Heart right ventricle (tissue), 16 donors: Measurements from ENCODE around the gene TMC5. TPM values are rescaled to one million over a fixed set of nuclear protein-coding genes. Genes with fewer than 3 reads are reported as not detected.

Source experiments
- ATAC-seq, 8 donors: fragments of 200-7000 bp; cut with Tn5 transposase; one replicate each; pipeline ENCODE4 v1.9.1; 2020; ENCODE audit warnings: mild to moderate bottlenecking in 8 of 8, moderate library complexity in 8 of 8, moderate number of reproducible peaks in 1 of 8
- DNase-seq, 2 donors: peaks; one replicate each; pipeline ENCODE4 v3.0.0-alpha.2; 2020
- H3K27ac ChIP-seq, 10 donors: fragments of 200-600 bp; sonication (generic) in 2 of 10; one replicate each; pipeline versions ENCODE4 v1.5.0 to v1.8.0; 2020 to 2022; ENCODE audit warnings: mild to moderate bottlenecking in 3 of 10
- H3K27me3 ChIP-seq, 7 donors: fragments of 200-600 bp; one replicate each; pipeline ENCODE4 v1.8.0; 2021 to 2022; ENCODE audit warnings: mild to moderate bottlenecking in 2 of 7
- H3K36me3 ChIP-seq, 9 donors: fragments of 200-600 bp; sonication (generic) in 1 of 9; one replicate each; pipeline versions ENCODE4 v1.5.0 to v1.8.0; 2020 to 2022; ENCODE audit warnings: mild to moderate bottlenecking in 2 of 9
- H3K4me1 ChIP-seq, 9 donors: fragments of 200-600 bp; sonication (generic) in 1 of 9; one replicate each; pipeline versions ENCODE4 v1.5.0 to v1.8.0; 2020 to 2022; ENCODE audit warnings: mild to moderate bottlenecking in 4 of 9
- H3K4me3 ChIP-seq, 10 donors: fragments of 200-600 bp; sonication (generic) in 2 of 10; one replicate each; pipeline versions ENCODE4 v1.5.0 to v1.8.0; 2020 to 2022; ENCODE audit warnings: mild to moderate bottlenecking in 7 of 10, moderate library complexity in 2 of 10
- H3K9me3 ChIP-seq, 11 donors: fragments of 200-600 bp in 10 of 11; sonication (generic) in 2 of 11; one replicate each; pipeline versions ENCODE4 v1.5.0 to v1.8.0; 2013 to 2022; ENCODE audit warnings: mild to moderate bottlenecking in 2 of 11, control low read depth in 1 of 11, moderate library complexity in 1 of 11
- CTCF ChIP-seq, 9 donors: fragments of 200-600 bp; sonication (generic) in 2 of 9; IDR thresholded peaks; one replicate each; pipeline versions ENCODE4 v1.5.0 to v1.8.0; 2021 to 2022; ENCODE audit warnings: antibody characterized with exemption in 9 of 9, mild to moderate bottlenecking in 5 of 9, moderate library complexity in 1 of 9
- WGBS, 2 donors: extraction: QIAGEN DNeasy Blood & Tissue Kit; methylation state at CpG; one replicate each; pipeline ENCODE4 v1.1.7; 2013; ENCODE audit warnings: inconsistent platforms in 1 of 2; 5-methylcytosine and 5-hydroxymethylcytosine counted together
- intact Hi-C, 10 donors: fragments of 100-400 bp; cut with DNase I; formaldehyde crosslinking; loops; one replicate each; pipeline versions ENCODE4 v1.11.1 to v1.14.2; 2022
- polyA plus RNA-seq, 2 donors: library from polyadenylated mRNA; stranded (reverse); fragments of 200-250 nt; gene quantifications; one replicate each; pipeline ENCODE4 v1.2.3, GENCODE V29; 2013
- total RNA-seq, 10 donors: library from RNA; stranded (reverse); fragmentation: NEBNext Ultra II Directional in 3 of 10; extraction: Animal tissue kit (Norgen Biotek cat#: 25700) in 3 of 10; gene quantifications; one replicate each; pipeline versions ENCODE4 v1.2.1 to v1.2.4, GENCODE V29; 2021 to 2023
- donor health status: Arrhythmogenic right ventricular cardiomyopathy.
- donor health status: ischemic (EF 13 %, LVEDD 7.1; RV severe dilation, severe dysfunction).
- donor health status: healthy with polysubstance abuse.
- donor health status: DM: no; HTN: yes; CAD: no.
- donor health status: DM: no; HTN: no; CAD: no.
- donor health status: ischemic (EF 25% LVEDD 6.9; RV normal size, moderate dysfunction).
- donor health status: ischemic (EF 25% LVEDD 5.7; RV mildly dilated, moderate dysfunction).
- donor health status: healthy.
- donor health status: DM: yes; HTN: yes; CAD: no.
- donor health status: Ischemic cardiomyopathy.
- donor health status: ischemic (EF 35%, LVEDD 5.7; RV mildly dilated, moderate dysfunction).
- donor health status: nonischemic (EF 11% LVEDD 7.7; RV severe dilation, severe dysfunction).
- donor health status: DM: yes; HTN: yes; CAD: no.
- donor health status: PGD.
- donor health status: ischemic (EF 29% LVEDD 5.4; RV normal size, mild dysfunction).
- donor health status: nonischemic (EF 23%, LVEDD 6.1; RV moderate dilation, normal function).

Gene TMC5
- total and polyA plus RNA-seq, 12 donors = under 0.01 to 0.13 (median 0.10) TPM; not detected in 8

GRCh38 chr16:19481769-19482168 is 64.1 kb downstream of the TMC5 start:
- H3K9me3 ChIP-seq = no peaks in the 10 kb centered on the region

GRCh38 chr16:19482291-19482690 is 64.6 kb downstream of the TMC5 start:
- TF ChIP-seq CTCF (IDR thresholded peaks at IDR 0.05) = no peak
- Histone ChIP-seq H3K27me3 (peaks cover 0 to 11% (median 0%) of the 10 kb centered on the region in 7 donors), H3K4me1 (no peaks in the 10 kb centered on the region), H3K27ac (no peak overlapping the region), H3K9me3 (no peaks in the 10 kb centered on the region), H3K36me3 (no peaks in the 10 kb centered on the region), H3K4me3 (no peak overlapping the region)
- ATAC-seq = no peak
- intact Hi-C loops = no loop called here
- WGBS, 2 donors = 90 to 95% methylated on average over 1 of the region's 1 CpG
- no peak for DNase-seq

More at GRCh38 chr16:19481769-19482168, 64.1 kb downstream of the TMC5 start:
- WGBS, 2 donors = 84 to 86% methylated on average over 5 of the region's 5 CpGs
- Histone ChIP-seq H3K27me3 (peaks cover 0 to 11% (median 0%) of the 10 kb centered on the region in 7 donors), H3K4me3 (no peak overlapping the region), H3K27ac (no peak overlapping the region), H3K36me3 (no peaks in the 10 kb centered on the region), H3K4me1 (no peaks in the 10 kb centered on the region)
- intact Hi-C loops = no loop called here
- TF ChIP-seq CTCF (IDR thresholded peaks at IDR 0.05) = no peak
- DNase-seq (no peak), ATAC-seq (no peak)

- DNase-seq = no peak
- H3K9me3 ChIP-seq = no peaks in the 10 kb centered on the region
- TF ChIP-seq CTCF (IDR thresholded peaks at IDR 0.05) = no peak
- no peak overlapping the region for H3K27ac ChIP-seq
- H3K27me3 ChIP-seq = peaks cover 0 to 4% (median 0%) of the 10 kb centered on the region in 7 donors
- H3K4me1 ChIP-seq = no peaks in the 10 kb centered on the region
- WGBS, 2 donors = 88 to 94% methylated on average over 3 of the region's 3 CpGs
- no peak for ATAC-seq
- H3K36me3 ChIP-seq = no peaks in the 10 kb centered on the region
- intact Hi-C loops = no loop called here
- H3K4me3 ChIP-seq = no peak overlapping the region
Measured at GRCh38 chr16:19484096-19484495, 66.4 kb downstream of the TMC5 start.

- H3K9me3 ChIP-seq = no peaks in the 10 kb centered on the region
- H3K4me1 ChIP-seq = no peaks in the 10 kb centered on the region
- peaks cover 0 to 4% (median 0%) of the 10 kb centered on the region in 7 donors for H3K27me3 ChIP-seq
- 90 to 92% methylated on average over 5 of the region's 5 CpGs for WGBS, 2 donors
- H3K4me3 ChIP-seq = no peak overlapping the region
- ATAC-seq (no peak), DNase-seq (no peak)
- no peaks in the 10 kb centered on the region for H3K36me3 ChIP-seq
- no peak overlapping the region for H3K27ac ChIP-seq
- no peak for TF ChIP-seq CTCF (IDR thresholded peaks at IDR 0.05)
- intact Hi-C loops = no loop called here
Measured at GRCh38 chr16:19485611-19486010, 67.9 kb downstream of the TMC5 start.
